Ramos (cell line): ENCODE results near the gene NCKIPSD.

ENCODE experiments used
- in situ Hi-C: fragments of 300-500 bp; cut with MboI; formaldehyde crosslinking; loops from one replicate; pipeline ENCODE4 v1.14.3; 2022; ENCODE audit warnings: low sequenced_read_pairs; ENCODE audit not compliant: unreplicated experiment

The NCKIPSD gene

DNA sequence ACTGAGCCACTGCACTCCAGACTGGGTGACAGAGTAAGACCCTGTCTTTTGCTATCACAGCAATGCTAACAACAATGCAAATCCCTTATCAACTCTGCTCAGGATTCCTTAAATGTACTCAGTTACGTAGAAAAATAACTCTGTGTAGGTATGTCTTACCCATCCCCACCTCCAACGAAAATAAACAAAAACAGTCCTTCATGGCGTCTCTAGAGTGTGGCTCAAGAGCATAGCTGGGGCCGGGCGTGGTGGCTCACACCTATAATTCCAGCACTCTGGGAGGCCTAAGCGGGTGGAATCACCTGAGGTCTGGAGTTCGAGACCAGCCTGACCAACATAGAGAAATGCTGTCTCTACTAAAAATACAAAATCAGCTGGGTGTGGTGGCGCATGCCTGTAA is 13.2 kb upstream of the NCKIPSD start:
- in situ Hi-C loops = no loop called here

DNA sequence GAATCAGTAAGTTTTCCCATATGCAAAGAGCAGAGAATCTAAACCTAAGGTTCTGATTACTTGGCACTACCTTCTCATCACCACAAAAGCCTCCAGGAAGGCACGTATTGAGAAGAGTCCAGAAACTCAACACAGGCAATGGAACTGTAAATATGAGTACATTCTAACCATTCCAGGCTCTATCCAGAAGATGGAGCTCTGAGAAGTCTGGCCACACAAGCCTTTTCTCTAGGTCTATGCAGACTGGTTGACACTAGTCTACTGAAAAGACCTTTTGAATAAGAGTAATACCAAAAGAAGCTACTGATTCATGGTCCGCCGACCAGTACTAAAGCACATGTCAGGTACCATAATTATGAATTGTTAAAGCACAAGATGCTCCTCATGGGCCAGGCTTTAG is 12.2 kb upstream of the NCKIPSD start:
- in situ Hi-C loops = no loop called here

DNA sequence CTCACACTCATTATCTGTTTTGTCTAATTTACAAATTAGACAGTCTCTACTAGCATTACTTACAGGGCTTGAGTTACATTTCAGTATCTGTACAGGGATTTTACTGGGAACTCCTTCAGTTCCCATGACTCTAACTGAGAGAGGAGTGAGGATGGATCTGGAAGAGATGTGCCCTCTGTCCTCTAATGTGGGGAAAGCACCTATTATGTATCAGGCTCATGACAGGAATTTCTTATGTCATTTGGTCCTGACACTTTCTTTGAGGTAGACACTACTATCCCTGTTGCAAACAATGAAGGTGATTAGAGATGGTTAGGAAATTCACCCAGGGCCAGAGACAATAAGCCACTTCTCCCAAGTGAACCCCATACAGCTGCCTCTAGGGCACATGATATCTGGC is 10.9 kb upstream of the NCKIPSD start:
- in situ Hi-C loops = no loop called here

DNA sequence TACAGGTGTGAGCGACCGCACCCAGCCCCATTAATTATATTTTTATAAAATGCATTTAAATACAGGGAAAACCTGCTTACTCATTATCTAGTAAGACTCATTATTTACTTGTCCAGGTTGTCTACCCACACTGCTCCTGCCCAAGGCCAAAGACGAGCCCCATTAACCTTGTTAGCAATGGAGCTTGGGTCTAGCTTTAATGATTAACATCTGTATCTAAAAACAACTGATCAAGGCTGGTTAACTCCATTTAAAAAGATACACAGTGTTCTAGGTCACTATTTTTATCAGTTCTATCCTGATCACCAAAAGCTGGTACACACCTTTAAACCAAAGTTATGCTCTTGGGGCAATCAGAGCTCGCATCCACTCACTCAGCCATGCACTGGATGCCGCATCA is 10.4 kb upstream of the NCKIPSD start:
- in situ Hi-C loops = no loop called here

DNA sequence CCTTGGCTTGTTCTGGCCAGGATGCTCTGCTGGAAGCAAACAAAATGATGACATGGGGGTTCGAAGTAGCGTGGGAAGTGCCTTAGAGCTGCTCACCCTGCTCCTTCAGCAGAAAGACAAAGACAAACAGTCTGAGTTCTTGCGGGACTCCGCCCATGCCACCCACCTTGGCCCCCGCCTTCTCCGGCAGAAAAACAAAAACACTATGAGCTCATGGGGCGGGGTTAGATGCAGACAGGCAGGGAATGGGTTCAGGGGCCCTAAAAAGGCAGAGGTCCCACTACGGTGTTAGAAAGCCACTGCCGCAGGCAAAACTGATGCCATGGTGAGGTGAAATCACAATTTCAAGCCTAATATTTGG is 9.7 kb upstream of the NCKIPSD start:
- in situ Hi-C loops = no loop called here

DNA sequence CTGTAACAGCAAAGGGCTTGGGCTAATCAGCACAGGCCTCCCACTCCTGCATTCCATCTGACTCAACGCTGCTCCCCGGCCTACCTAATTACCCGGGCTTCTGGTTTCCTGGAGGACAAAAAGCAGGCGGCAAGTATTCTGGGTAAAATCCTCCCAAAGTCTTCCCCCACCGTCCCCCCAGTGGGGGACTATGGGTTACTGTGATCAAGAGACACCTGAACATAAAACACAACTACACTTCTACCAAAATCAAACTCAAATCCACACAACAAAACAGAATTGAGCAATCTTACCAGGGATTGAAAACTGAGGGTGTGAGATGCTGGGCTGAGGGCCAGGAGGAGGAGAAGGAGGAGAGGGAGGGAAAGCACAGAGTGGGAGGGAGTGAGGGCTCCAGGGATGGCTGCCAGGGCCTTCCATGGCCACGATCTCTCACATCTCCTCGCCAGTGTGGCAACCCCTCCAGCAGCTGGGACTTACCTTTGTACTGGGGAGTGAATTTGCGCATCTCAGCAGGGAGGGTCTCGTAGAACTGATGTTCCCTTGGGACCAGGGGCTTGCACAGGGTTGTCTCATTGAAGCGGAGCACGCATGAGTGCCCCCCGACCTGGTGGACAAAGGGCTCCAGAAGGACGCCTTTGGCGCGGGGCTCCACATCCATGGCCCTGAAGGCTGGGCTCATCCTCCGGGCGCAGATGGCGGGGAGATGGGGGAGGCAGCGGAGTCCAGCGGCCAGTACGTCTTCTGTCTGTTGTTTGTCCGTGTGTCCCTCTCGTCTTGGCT is 9.1 kb upstream of the NCKIPSD start:
- in situ Hi-C loops = no loop called here

DNA sequence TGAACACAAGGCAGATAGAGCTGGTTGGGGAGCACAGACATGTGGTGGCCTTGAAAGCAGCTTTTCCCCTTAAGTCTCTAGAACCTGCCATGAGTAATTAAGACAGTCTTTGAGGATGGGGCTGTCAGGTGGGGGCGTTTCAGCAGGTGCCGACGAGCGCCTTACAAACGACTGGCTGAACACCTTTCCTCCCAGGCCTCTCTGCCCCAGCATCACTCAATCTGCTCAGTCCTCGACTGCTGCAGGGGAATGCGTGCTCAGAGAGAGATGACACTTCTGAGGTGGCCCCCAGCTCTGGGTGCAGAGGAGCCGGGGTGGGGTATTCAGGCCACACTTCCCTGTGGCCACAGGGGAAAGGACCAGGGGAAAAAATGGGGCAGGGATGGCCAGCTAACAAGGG is 8.1 kb upstream of the NCKIPSD start:
- in situ Hi-C loops = no loop called here

DNA sequence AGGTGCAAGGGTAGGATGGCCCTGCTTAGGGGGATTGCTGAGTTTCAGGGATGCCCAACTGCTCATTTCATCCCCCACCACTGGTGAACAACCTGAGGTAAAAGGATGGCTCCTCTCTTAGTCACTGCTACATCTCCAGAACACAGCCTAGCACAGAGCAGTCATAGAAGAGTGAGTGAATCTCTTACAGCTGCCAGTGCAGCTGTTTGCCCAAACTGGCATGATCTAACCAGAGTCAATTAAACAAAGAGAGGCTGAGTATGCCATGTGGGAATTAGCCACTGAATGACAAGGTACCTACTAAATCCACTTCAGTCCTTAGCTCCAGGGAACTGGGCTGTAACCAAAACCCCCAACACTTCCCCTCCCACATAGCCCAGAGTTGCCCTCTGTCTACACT is 6.8 kb upstream of the NCKIPSD start:
- in situ Hi-C loops = no loop called here

DNA sequence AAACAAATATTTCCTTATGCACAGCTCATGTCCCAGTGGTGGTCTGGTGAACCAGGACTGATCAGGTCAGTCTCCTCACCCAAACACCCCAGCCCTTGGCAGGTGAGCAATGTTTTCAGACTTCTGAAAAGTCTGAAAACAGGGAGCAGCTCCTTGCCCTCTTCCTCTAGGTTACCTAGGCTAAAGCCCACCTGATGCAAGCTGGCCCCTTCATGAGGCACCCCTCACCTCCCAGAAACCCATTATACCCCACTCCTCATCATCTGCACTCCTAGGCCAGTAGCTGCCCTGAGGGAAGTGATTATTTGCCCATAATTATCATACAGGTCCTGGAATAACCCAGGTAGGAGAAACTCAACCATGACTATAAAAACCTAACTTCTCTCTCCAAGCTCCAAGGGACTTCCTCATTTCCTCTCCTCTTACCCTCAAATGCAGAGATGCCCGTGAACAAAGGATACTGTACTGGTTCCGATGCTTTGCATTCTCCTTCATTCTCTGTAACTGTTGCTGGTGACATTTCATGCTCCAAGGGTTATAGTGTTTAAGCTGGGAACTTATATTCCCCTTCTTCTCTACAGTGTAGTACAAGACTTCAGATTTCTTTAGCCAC is 5.2 kb upstream of the NCKIPSD start:
- in situ Hi-C loops = no loop called here

DNA sequence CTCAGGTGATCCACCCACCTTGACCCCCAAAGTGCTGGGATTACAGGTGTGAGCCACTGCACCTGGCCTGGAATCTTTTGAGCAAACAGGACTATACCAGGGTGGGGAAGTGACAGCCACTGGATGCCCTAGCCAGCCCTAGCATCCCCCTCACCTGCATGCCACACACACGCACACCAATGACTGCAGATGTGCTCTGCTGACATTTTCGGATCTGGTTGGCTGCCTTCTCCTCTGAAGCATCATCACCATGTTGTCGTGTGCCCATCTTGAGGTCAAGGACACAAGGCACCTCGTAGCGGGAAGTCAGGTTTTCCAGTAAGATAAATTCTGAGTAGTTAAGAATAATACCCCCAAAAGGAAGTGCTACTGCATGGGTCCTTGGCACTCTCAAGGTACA is 3.7 kb upstream of the NCKIPSD start:
- in situ Hi-C loops = no loop called here

DNA sequence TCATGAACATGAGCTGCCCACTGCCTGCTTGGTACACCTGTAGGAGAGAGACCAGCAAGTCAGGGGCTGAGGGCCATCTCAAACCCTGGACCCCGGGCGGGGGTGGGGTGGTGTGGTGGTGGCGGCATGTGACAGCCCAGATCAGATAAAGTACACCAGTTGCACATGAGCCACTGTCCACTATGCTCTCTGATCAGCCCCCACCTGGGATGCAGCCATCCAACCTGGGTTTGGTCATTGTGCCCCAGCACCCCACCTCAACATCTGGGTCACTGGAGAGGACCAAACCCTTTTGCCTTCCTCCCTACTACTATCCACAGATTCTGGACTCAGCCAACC is 3.0 kb upstream of the NCKIPSD start:
- in situ Hi-C loops = no loop called here

DNA sequence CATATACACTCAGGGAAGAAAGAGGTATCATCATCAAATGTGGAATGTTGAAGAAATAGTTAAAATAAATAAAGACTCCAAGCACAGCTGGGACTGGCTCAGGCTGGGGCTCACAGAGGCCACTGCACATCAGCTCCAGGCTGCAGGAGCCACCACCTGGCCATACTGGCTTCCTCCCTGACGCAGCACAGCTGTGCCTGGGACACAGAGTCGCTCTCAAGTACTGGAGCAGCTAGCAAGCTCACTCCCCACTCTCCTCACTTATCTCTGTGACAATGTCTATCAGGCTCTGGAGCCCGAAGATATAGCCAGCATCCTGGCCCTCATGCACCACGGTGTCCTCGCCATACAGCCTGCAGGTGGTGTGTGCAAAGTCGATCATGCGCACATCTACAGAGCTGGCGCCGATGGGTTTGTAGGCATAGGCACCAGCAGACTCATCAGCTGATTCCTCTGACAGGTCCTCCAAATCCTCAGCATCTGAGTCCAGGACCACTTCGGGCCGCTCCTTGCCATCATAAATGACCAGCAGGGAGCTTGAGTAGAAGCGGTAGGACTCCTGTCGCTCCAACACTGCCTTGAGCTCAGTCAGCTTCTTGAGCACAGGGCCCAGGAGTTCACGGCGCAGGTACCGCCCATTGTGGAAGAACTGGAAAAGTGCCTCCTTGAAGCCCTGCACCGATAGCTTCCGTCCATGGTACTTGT is 2.5 kb upstream of the NCKIPSD start:
- in situ Hi-C loops = no loop called here

DNA sequence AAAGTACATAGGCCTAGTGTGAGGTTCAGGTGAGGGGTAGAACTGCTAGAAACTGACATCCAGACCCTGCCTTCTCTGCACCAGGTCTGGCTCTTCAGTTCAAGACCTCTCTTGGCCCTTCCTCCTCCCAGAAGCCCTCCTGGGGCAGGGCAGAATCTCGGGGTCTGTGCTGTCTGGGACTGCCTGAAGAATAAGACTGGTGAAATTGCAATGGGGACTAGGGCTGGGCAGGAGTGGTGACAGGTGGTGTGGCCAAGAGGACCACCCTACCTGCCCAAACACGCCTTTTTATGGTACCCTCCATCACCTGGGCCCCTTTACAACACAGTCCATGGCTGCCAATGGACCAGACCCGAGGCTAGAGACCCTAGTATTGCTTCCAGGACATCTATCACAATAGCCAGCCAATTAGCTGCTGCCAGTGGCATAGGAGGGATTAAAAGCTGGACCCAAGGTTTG is 1.5 kb upstream of the NCKIPSD start:
- in situ Hi-C loops = no loop called here

DNA sequence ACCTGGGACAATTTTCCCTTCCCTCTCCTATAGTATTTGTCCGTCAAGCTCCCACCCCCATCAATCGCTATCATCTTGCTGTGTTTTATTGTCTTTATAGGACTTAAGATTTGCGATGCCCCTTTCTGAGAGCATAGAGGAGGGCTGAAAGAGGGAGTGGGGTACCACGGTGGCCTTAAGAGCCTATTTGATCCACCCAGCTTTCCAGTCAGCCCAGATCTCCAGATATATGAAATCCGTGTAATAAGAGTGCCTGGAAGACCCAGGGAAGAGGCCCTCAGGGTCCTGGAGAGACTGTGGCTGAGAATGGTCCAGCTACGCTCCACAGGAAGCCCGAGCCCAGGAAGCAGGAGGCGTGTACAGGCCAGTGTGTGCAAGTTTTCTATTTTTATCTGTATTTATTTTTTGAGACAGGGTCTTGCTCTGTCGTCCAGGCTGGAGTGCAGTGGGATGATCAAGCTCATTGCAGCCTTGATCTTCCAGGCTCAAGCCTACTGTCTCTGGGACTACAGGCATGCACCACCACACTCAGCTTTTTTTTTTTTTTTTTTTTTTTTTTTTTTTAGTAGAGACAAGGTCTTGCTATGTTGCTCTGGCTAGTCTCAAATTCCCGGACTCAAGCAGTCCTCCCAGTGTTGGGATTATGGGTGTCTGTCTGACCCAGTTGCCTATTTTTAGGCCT is 964 bp upstream of the NCKIPSD start:
- in situ Hi-C loops = no loop called here

DNA sequence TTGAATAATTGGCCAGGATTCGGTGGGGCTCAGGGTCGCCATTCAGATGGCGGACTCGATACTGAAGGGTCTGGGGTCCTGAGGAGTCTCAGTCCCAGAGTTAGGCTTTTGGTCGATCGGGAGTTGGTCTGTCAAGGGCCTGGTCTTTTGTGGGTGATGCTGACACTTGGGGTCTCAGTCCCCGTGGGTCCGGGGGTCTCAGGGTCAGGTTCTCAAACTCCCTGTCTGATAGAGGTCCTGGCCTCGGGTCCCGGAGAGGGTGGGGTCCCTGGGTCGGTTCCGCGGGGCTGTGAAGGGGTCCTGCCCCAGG is 467 bp downstream of the NCKIPSD start:
- in situ Hi-C loops = no loop called here

DNA sequence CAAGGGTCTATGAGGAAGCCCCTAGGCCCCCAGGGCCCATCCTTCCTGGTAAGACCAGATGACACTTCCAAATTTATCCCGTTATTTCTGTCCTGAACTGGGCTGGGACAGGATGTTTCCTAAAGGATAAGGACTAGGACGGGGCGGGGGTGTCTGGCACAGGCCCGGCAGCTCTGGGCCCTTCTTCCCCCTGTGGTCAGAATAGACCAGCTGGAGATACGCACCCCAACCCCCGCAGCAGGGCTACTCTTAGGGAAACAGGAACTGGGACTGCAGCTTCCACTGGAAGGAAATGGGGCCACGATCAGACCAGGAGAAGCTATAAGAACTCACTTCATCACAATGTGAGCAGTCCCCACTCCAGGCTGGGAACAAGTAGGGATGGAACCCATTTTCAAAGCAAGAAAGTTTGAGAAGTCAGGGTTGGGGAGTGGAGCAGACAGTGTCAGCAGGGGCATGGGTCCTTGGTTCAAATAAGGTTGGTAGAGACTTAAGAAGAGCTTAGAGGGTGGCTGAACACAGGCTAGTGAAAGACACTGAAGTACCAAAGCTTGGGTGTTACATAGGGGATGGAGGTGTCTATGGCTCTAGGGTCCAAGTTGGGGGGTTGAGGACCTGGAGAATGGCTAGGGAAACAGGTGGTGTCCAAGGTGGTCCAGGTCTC is 1.1 kb downstream of the NCKIPSD start:
- in situ Hi-C loops = no loop called here

DNA sequence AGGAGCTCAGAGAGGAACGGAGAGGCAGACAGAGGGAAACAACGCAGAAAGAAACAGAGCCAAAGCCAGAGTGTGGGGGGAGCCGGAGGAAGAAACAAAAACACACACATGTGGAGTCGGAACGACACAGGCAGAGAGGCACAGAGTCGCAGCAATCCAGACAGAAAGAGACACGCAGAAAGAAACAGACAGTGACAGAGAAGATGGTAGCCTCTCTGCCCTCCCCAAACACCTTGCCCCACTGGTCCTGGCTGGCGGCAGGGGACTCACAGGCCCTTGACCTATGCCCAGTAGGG is 1.7 kb downstream of the NCKIPSD start:
- in situ Hi-C loops = no loop called here

DNA sequence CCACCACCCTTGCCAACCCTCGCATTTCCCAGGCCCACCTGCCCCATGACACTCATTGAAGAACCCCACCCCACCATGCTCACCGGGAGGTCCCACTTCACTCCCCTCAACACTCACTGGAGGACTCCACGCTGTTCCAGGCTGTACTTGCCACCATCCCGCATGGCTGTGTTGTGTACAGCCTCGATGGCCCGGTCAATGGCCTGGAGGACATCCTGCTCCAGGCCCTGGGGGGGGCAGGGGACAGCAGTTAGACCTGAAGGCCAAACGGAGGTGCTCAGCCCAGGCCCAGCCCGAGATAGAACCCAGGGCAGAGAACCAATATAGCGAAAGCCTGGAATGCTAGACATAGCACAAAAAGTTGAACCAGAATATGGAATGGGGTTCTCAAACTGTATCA is 2.9 kb downstream of the NCKIPSD start:
- in situ Hi-C loops = no loop called here

DNA sequence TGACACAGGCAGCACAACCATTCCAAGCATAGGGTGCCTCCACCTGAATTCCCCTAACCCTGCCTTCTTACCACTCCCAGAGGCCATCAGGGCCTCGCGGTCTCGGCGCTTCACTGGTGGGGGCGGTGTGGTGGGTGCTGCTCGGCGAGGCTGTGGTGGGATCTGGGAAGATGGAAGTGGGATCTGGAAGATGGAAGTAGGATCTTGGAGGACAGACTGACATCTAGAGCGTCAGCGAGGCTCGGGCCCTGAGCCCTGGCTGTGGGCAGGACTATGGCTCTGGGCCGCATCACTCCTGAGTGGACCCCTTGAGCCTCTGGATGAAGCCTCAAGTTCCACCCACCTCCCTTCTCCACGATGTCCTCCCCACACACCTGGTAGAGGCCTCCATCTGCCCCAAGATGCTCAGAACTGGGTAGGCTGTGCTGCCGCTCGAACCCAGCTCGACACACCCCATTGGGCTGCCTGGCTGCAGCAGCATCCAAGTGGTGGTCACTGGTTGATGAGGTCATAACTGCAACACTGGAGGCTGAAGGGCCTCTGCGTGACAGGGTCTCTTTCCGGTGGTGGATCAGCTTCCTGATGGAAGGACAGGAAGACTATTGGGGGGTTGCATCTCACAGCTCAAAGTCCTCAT is 3.6 kb downstream of the NCKIPSD start:
- in situ Hi-C loops = no loop called here

DNA sequence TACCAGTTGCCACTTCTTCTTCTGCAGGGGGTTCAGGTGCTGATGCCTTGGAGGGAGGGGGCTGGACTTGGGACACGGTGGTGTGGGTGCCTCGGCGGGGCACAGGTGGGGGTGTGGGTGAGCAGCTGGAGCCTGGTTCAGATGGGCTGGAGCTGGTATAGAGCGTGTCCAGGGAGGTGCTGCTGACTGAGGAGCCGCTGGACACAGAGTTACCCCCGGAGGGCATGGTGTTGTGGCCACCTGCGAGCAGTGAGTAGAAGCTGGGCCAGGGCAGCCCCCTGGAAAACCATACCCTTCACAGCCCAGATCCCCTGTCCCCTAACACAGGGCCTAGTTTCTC is 4.2 kb downstream of the NCKIPSD start:
- in situ Hi-C loops = no loop called here
